GM12891 (cell line): ENCODE results near the gene FHIT.

ENCODE experiments used
- PAX5 ChIP-seq: IDR thresholded peaks from 2 replicates; pipeline ENCODE4 v1.6.1; 2011; ENCODE audit warnings: low read length, moderate library complexity, mild to moderate bottlenecking; ENCODE audit not compliant: insufficient read depth, severe bottlenecking
- POLR2A ChIP-seq: IDR thresholded peaks from 2 replicates; pipeline ENCODE4 v1.6.1; 2011; ENCODE audit warnings: low read depth, low read length, control low read depth
- POLR2AphosphoS5 ChIP-seq: IDR thresholded peaks from 2 replicates; pipeline ENCODE4 v1.6.1; 2011; ENCODE audit warnings: low read depth, low read length, control low read depth
- SPI1 ChIP-seq: IDR thresholded peaks from 2 replicates; pipeline ENCODE4 v1.6.1; 2011; ENCODE audit warnings: low read depth, low read length, control low read depth
- TAF1 ChIP-seq: IDR thresholded peaks from 2 replicates; pipeline ENCODE4 v1.6.1; 2011; ENCODE audit warnings: low read depth, low read length, control low read depth

GRCh38 chr3:59938828-59939227 lies 1312.4 kb downstream of the FHIT start:
- TF ChIP-seq POLR2A (no peak), SPI1 (no peak), POLR2AphosphoS5 (no peak), PAX5 (no peak), TAF1 (no peak)
